Progenitor cell of endocrine pancreas (in vitro differentiated cells): ENCODE data around the gene NKX6-2. TPM values are rescaled to one million over a fixed set of nuclear protein-coding genes. Genes with fewer than 3 reads are reported as not detected.

ENCODE experiments used
- DNase-seq: peaks from one replicate; pipeline ENCODE4 v3.0.0; 2021; ENCODE audit warnings: low spot score; ENCODE audit not compliant: unreplicated experiment
- H3K27ac Mint-ChIP-seq: 2 replicates; pipeline ENCODE4 v1.8.0; 2021; ENCODE audit warnings: mild to moderate bottlenecking, moderate library complexity, mixed read lengths
- H3K27me3 Mint-ChIP-seq: 2 replicates; pipeline ENCODE4 v1.8.0; 2021; ENCODE audit warnings: mixed read lengths
- H3K36me3 Mint-ChIP-seq: 2 replicates; pipeline ENCODE4 v1.8.0; 2022; ENCODE audit warnings: mixed read lengths; ENCODE audit not compliant: insufficient read depth
- H3K4me1 Mint-ChIP-seq: 2 replicates; pipeline ENCODE4 v1.8.0; 2021; ENCODE audit warnings: low read depth, mixed read lengths
- H3K4me3 Mint-ChIP-seq: 2 replicates; pipeline ENCODE4 v1.8.0; 2021; ENCODE audit warnings: low read depth, mild to moderate bottlenecking, moderate library complexity, mixed read lengths
- H3K9me3 Mint-ChIP-seq: 2 replicates; pipeline ENCODE4 v1.8.0; 2021; ENCODE audit warnings: low read depth, mixed read lengths
- total RNA-seq: library from RNA; stranded (reverse); gene quantifications from 2 replicates; pipeline ENCODE4 v1.2.1, GENCODE V29; 2021
- TF ChIP-seq, protein P1 (sequence below): fragments of 200-600 bp; sonication (generic); IDR thresholded peaks from one replicate; pipeline ENCODE4 v1.5.0; 2021; ENCODE audit warnings: antibody characterized with exemption, mild to moderate bottlenecking; ENCODE audit not compliant: unreplicated experiment

Gene NKX6-2
- total RNA-seq, 1 donor from 2014 or later = 43.9 TPM

GRCh38 chr10:132804785-132805426 is 19.0 kb upstream of the NKX6-2 start:
- DNase-seq = no peak
- peaks cover 2% of the 10 kb centered on the region for H3K27me3 Mint-ChIP-seq
- H3K36me3 Mint-ChIP-seq = peaks cover 3% of the 10 kb centered on the region
- H3K9me3 Mint-ChIP-seq = no peaks in the 10 kb centered on the region
- no peak overlapping the region for H3K4me3 Mint-ChIP-seq
- peaks cover 1% of the 10 kb centered on the region for H3K4me1 Mint-ChIP-seq
- no peak overlapping the region for H3K27ac Mint-ChIP-seq
- TF ChIP-seq, protein P1, sequence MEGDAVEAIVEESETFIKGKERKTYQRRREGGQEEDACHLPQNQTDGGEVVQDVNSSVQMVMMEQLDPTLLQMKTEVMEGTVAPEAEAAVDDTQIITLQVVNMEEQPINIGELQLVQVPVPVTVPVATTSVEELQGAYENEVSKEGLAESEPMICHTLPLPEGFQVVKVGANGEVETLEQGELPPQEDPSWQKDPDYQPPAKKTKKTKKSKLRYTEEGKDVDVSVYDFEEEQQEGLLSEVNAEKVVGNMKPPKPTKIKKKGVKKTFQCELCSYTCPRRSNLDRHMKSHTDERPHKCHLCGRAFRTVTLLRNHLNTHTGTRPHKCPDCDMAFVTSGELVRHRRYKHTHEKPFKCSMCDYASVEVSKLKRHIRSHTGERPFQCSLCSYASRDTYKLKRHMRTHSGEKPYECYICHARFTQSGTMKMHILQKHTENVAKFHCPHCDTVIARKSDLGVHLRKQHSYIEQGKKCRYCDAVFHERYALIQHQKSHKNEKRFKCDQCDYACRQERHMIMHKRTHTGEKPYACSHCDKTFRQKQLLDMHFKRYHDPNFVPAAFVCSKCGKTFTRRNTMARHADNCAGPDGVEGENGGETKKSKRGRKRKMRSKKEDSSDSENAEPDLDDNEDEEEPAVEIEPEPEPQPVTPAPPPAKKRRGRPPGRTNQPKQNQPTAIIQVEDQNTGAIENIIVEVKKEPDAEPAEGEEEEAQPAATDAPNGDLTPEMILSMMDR = no peak

DNA sequence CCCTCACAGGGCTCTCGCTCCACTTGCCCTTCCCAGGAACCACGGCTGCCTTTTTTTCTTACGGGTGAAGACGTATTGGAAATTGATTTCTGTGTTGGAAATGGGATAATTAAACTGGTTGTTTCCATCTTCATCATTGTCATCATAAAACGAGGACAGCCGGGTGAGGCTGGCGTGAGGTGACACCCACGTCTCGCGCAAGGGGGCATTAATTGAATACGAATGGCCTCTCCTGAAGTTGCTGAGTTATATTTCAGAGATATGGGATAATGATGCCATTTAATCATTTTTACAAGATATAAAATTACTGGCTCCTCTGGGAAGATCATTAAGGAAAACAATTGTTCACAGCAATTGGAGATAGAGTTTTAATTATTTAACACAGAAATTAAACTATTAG is 18.3 kb upstream of the NKX6-2 start:
- no peaks in the 10 kb centered on the region for H3K27me3 Mint-ChIP-seq
- no peak for DNase-seq
- TF ChIP-seq, protein P1 = no peak
- peaks cover 3% of the 10 kb centered on the region for H3K36me3 Mint-ChIP-seq
- H3K4me3 Mint-ChIP-seq = no peak overlapping the region
- no peak overlapping the region for H3K27ac Mint-ChIP-seq
- H3K9me3 Mint-ChIP-seq = no peaks in the 10 kb centered on the region
- peaks cover 1% of the 10 kb centered on the region for H3K4me1 Mint-ChIP-seq

DNA sequence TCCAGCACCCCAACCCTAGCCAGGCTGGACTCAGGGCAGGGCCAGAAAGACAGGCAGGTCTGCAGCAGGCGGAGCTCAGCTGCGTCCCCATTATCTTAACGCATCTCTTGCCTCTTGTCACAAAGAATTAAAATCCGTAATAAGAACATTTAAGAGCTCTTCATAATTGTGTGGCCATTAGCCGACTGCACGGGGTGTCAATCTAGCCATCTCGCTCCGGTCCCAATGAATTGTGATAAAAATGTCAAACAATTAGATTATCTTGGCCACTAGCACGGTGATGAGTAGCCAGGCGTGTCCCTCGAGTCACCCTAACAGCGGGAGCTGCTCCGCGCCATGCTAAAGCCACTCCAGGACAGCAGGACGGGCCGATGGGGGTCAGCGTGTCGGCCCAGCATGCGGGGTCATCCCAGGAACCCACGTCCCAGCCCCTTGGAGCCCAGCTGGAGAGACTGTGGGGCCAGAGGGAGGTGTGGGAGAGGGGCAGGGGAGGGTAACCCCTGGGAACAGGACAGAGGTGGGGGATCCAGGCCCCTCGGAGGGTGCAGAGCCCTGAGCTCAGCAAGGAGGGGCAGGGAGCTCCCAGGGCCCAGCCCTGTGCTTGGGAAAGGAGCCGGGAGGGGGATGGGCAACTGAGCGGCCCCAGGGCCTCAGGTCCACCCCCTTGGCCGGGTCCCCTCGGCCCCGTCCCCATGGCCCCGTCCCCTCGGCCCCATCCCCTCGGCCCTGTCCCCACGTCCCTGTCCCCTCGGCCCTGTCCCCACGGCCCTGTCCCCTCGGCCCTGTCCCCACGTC is 17.7 kb upstream of the NKX6-2 start:
- TF ChIP-seq, protein P1 = no peak
- H3K27ac Mint-ChIP-seq = peak overlapping the region; percentile 87
- peaks cover 3% of the 10 kb centered on the region for H3K36me3 Mint-ChIP-seq
- H3K4me1 Mint-ChIP-seq = peaks cover 1% of the 10 kb centered on the region
- DNase-seq = no peak
- no peak overlapping the region for H3K4me3 Mint-ChIP-seq
- H3K27me3 Mint-ChIP-seq = no peaks in the 10 kb centered on the region
- H3K9me3 Mint-ChIP-seq = no peaks in the 10 kb centered on the region

DNA sequence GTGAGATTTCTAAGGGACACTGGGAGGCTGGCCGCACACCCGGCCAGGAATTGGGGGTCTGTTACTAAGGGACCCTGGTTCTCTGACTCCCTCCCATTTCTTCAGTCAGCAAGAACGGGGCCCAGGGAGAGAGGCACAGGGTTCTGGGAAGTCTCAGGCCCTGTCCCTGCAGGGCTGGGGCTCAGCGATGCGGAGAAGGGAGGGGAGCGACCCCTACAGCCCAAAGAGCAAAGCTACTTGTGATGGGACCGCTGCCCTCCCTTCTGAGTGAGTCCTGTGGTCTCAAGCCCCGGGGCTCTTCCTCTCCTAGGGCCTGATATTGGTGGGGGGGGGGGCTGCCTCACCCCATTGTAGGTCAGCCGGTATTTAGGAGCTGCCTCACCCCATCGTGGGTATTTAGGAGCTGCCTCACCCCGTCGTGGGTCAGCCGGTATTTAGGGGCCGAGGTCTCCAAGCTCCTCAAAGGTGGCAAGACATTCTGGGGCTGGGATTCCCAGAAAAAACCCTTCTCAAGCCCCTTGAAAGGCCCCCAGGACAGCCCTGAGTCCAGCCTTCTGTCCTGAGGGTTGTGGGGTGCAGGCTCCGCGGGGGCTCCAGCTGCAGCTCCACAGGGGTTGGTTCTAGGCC is 16.9 kb upstream of the NKX6-2 start:
- Mint-ChIP-seq H3K36me3 (peaks cover 3% of the 10 kb centered on the region), H3K4me1 (peaks cover 1% of the 10 kb centered on the region), H3K9me3 (no peaks in the 10 kb centered on the region), H3K4me3 (no peak overlapping the region), H3K27ac (no peak overlapping the region), H3K27me3 (no peaks in the 10 kb centered on the region)
- no peak for DNase-seq
- TF ChIP-seq, protein P1 = no peak

DNA sequence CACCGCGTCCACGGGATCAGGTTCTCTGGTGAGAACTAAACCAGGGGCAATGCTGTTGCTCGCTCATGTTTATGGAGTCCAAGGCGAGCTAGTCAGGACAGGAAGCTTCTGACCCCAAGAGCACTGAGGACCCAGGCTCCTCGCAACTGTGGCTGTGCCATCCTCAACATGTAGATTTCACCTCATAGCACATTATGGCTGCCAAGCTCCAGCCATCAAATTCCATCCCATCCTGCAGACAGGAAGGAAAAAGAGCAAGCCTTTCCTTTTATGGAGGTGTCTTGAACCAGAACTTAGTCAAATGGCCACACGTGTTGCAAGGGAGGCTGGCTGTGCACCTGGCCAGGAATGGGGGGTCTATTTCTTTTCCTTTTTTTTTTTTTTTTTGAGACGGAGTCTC is 16.1 kb upstream of the NKX6-2 start:
- no peaks in the 10 kb centered on the region for H3K9me3 Mint-ChIP-seq
- peaks cover 1% of the 10 kb centered on the region for H3K4me1 Mint-ChIP-seq
- H3K27ac Mint-ChIP-seq = no peak overlapping the region
- TF ChIP-seq, protein P1 = no peak
- peaks cover 3% of the 10 kb centered on the region for H3K36me3 Mint-ChIP-seq
- no peak overlapping the region for H3K4me3 Mint-ChIP-seq
- H3K27me3 Mint-ChIP-seq = peaks cover 4% of the 10 kb centered on the region
- no peak for DNase-seq
